Measurements from ENCODE around the gene SRGAP2B.
"Not testable (repeated sequence)": the region's sequence is repeated elsewhere in the genome, so short reads cannot be mapped to it uniquely, and the experiment has no call there.

Gene SRGAP2B

GRCh38 chr1:145082483-145083255, 12.5 kb downstream of the SRGAP2B start:
- not testable (repeated sequence) for DNase-seq (ENCODE audit: low read depth)

DNA sequence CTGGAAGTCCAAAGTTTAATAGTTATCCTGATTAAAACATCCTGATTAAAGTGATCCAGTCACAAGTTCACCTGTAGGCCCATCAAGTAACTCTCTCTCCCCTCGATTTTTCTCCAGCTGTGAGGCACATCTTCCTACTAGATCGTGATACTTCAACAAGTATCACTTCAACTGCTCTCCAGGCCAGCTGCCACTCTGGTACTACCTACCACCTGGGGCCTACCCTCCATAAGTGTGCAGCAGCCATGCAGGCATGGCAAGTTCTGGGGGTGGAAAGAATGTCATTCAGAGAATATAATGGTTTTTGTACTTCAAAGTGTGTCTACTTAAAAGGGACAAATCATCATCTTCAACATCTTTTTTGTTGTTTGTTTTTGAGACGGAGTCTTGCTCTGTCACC, 14.9 kb downstream of the SRGAP2B start:
- DNase-seq (ENCODE audit: low read depth), result not testable (repeated sequence)

DNA sequence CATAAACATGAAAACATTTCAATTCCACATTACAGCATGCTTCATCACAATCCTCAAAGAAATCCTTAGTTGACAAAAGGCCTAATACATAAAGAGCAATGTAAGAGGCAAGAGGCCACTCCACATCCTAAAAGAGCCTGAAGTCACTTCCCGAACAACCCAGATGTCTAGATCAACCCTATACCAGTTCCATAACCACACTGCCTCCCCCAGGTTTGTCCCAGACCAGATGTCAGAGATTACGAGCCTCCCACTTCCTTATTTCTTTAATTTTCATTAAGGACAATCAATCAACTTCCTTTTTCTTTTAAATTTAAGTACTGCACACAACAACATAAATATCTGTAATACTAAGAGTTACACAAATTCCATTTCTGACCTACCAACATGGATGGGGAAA, 15.4 kb downstream of the SRGAP2B start:
- DNase-seq (ENCODE audit: low read depth), result not testable (repeated sequence)

GRCh38 chr1:145078787-145079370, 16.2 kb downstream of the SRGAP2B start:
- not testable (repeated sequence) for DNase-seq (ENCODE audit: low read depth)

- not testable (repeated sequence) for DNase-seq (ENCODE audit: low read depth)
Measured at GRCh38 chr1:145077872-145078786, 17.0 kb downstream of the SRGAP2B start.

DNA sequence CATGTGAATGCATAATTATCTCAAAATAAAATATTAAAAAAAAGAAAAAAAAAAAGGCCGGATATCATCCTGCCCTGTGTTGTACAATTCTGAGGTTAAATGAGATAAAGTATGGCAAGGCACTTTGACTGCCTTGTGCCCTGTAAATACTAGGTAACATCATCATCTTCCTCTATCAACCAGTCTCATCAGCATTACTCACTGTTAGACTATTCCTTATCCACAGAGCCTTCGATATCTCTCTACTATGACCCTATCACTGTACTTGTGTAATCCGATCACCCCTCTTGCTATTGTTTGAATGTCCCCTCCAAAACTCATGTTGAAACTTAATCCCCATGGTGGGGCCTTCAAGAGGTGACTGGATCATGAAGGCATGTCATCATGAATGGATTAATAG, 18.3 kb downstream of the SRGAP2B start:
- DNase-seq (ENCODE audit: low read depth), result not testable (repeated sequence)

DNA sequence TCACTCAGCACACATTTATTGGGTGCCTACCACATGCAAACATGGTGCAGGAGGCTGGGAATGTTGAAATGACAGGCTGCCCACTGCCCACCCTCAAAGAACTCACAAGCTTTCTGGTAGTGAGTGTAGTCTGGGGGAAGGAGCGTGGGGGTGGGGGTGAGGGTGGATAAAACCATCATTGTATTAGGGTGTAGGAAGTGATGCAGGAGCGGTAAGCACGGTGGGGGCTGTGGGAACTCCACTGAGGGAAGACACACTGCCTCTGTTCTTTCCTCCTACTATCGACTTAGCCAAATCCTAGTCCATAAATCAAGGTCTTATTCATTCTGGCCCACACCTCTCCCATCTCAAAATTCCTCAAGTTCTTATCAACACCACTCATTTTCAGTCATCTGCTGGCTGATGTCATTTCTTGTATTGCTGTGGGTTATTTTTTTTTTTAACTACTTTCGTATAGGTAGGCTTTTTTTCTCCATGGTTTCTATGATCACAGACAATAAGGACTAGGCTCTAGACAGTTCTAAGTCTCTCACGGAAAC, 21.0 kb downstream of the SRGAP2B start:
- not testable (repeated sequence) for DNase-seq (ENCODE audit: low read depth)

- DNase-seq (ENCODE audit: low read depth), result not testable (repeated sequence)
Measured at GRCh38 chr1:145071569-145071968, 23.6 kb downstream of the SRGAP2B start.

- not testable (repeated sequence) for DNase-seq (ENCODE audit: low read depth)
Measured at GRCh38 chr1:145066486-145066885, 28.6 kb downstream of the SRGAP2B start.

DNA sequence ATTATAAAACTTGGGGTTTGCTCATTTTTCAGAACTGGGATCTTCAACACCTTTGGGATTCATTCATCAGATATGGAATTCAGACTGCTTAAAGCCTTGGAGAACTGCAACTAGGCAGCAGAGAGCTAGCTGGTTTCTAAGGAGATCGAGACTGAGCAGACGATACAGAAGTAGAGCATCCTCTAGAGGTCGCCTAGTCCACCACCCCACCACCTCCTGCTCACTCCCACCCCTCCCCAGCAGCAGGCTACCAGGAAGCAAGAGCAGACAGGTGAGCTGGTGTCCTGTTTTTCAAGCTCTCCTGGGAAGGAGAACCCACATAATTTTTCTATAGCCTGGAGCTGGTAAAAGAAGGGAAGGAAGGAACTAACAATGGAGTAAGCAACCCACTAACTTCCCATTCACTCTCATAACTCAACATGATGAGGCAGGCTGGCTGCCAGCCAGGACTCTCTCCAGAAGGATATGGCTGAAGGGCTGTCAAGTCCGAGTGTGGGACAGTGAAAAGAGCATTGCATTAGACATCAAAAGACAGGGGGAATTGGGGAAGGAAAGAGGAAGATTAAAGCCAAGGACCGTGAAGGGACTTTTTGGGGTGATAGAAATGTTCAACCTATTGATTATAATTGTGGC, 29.8 kb downstream of the SRGAP2B start:
- not testable (repeated sequence) for DNase-seq (ENCODE audit: low read depth)

- DNase-seq (ENCODE audit: low read depth), result not testable (repeated sequence)
Measured at GRCh38 chr1:145063941-145064648, 31.0 kb downstream of the SRGAP2B start.

DNA sequence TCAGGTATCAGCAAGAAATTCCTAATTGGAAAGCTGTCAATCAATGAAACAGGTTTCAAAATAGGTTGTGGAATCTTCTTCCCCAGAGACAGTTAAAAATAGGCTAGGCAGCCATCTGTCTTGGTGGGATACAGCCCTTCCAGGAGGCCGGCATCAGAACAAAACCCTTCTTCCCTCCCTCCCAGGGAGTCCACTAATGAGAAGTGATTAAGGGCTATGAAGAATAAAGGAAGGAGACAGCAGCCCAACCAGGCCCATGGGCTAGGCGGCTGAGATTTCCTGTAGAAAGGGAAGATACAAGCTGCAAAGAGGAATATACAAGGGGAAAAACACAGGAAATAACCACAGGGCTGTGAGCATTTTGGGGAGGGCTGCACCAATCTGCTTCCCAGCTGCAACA, 31.8 kb downstream of the SRGAP2B start:
- DNase-seq (ENCODE audit: low read depth), result not testable (repeated sequence)

DNA sequence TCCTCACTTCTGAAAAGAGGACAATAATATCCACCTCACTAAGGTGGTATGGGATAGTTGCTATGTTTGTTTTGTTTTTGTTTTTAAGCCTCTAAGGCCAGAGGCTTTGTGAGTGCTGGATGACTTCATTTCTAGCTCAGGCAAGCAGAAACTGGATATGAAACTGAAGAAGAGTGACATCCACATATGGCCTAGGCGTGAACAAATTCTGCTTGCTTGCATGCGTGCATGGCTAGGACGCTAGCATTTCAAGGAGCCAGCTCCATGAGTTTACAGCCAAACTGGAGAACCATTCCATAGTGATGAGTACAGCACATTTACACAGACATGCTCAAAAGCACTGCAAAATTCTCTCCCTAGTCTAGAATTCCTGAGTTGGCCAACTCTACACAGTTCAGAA, 36.9 kb downstream of the SRGAP2B start:
- not testable (repeated sequence) for DNase-seq (ENCODE audit: low read depth)

- DNase-seq (ENCODE audit: low read depth), result not testable (repeated sequence)
Measured at GRCh38 chr1:145055217-145055760, 39.8 kb downstream of the SRGAP2B start.

DNA sequence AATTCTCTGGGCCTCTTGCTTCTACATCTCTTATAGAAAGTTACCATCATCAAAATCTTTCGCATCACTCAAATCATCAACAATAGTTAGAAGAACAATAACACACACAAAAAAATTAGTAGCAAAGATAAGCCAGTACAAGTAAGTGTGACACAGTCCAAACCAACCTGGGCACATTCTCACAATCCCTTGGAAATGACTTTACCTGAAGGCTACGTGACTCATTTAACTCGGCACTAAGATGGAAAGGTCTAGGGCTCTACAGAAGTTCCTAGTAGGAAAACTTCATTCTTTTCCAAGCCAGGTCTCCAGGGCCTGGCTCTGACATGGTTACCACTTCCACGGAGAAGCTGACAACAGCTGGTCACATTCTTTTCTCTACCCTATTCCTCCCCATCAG, 41.7 kb downstream of the SRGAP2B start:
- DNase-seq (ENCODE audit: low read depth), result not testable (repeated sequence)

DNA sequence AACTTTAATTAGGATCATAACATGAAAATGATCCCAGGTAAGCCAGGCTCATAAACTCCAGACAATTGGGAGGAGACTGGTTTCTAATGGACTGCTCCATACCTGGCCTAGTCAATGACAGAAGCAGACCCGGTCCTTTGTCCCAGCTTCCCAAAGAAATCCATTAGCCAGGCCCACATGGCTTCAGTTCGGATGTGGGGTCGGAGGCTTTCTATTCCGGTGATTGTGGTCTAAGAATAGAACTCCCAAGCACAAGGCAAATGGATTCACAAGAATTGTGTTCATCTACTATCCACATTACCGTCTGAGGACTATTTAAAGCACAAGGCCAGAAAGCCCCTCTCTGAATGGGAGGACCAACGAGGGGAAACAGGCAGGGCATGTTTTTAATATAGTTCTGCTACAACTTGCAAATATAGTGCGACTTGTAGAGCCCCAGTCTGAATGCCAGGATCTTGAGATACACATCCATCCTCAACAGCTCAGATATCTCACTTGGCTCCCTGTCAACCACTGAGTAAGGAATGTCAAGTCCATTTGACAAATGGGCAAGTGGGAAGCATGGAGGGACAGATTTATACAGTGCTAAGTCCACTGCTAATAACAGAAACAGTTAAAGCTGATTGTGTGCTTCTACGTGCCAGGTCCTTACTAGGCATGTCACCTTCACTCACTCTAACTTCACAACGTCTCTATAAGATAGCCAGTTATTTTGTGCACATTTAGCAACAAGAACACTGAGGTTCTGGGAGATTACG, 42.9 kb downstream of the SRGAP2B start:
- not testable (repeated sequence) for DNase-seq (ENCODE audit: low read depth)

- DNase-seq (ENCODE audit: low read depth), result not testable (repeated sequence)
Measured at GRCh38 chr1:145048181-145048856, 46.8 kb downstream of the SRGAP2B start.

DNA sequence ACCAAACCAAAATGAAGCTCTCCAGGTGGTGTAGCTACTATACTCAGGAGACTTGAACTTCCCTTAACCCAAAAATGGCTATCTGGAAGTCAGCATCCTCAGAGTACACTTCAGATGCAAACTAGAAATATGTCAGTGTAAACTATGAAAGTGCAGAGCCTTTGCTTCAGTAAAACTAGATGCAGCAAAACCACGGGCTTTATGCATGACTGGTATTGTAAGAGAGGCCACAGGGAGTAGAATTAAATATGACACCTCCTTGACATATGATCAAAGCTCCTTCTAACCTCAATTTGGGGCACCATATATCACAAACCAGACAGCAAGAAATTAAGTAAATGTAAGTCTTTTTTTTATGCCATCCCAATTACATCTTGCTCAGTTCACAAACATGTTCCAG, 47.6 kb downstream of the SRGAP2B start:
- not testable (repeated sequence) for DNase-seq (ENCODE audit: low read depth)

- not testable (repeated sequence) for DNase-seq (ENCODE audit: low read depth)
Measured at GRCh38 chr1:145045571-145046273, 49.4 kb downstream of the SRGAP2B start.

Data from T-helper 22 cell (primary cell).